ENCODE measurements around the gene FANK1.
"Not testable (repeated sequence)": the region's sequence is repeated elsewhere in the genome, so short reads cannot be mapped to it uniquely, and the experiment has no call there.

DNA sequence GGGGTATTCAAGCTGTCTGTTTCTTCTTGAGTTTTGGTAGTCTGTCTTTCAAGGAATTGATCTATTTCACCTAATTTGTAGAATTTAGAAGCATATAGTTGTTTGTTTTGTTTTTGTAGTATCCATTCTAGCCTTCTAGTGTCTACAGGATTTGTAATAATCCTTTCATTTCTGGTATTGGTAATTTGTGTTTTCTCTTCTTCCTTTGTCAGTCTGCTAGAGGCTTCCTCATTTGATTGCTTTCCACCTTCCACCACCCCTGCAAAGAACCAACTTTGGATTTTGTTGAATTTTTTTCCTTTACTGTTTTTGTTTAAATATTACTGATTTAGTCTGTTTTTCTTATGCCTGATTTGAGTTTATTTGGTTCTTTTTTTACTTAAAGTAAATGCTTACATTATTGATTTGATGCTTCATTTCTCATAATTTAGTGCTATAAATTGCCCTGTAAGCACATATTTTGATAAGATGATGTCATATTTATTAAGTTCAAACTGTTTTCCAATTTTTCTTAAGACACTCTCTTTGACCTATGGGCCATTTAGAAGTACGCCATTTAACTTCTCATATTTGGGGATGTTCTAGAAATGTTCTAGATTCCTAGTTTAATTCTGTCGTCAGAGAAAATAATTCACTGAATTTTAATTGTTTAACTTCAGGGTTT, 25.4 kb downstream of the FANK1 start:
- TF ChIP-seq EZH2phosphoT487 (IDR thresholded peaks at IDR 0.05; ENCODE audit: insufficient read depth, low read depth); EZH2 (IDR thresholded peaks at IDR 0.05; ENCODE audit: insufficient read depth, poor library complexity, severe bottlenecking): not testable (repeated sequence)
